PC-3 (cell line): Measurements from ENCODE around the gene RBM26. TPM values are rescaled to one million over a fixed set of nuclear protein-coding genes. Genes with fewer than 3 reads are reported as not detected.

Experiments
- ATAC-seq: fragments of 200-7000 bp; cut with Tn5 transposase; 2 replicates; pipeline ENCODE4 v1.9.1; 2020; ENCODE audit warnings: mild to moderate bottlenecking, moderate library complexity
- BruUV-seq: library from RNA; stranded (reverse); fragments of 400-500 nt; replicated peaks from 2 replicates; lab custom pipeline; 2021; lab: Mats Ljungman, UMichigan
- CTCF ChIA-PET: fragments of 300-600 bp; sonication (Branson Sonifier 250); formaldehyde crosslinking; loops from one replicate; lab custom pipeline; 2022; ENCODE audit warnings: antibody characterized with exemption; lab: Charles Lee
- POLR2A ChIA-PET: fragments of 300-600 bp; sonication (Branson Sonifier 250); formaldehyde crosslinking; loops from one replicate; lab custom pipeline; 2022; ENCODE audit warnings: antibody characterized with exemption; ENCODE audit not compliant: unreplicated experiment; lab: Charles Lee
- DNase-seq: peaks from one replicate; pipeline ENCODE4 v3.0.0-alpha.2; 2015
- H2AFZ ChIP-seq: fragments of 300-600 bp; sonication (generic); 2 replicates; pipeline ENCODE4 v1.6.0; 2016; ENCODE audit warnings: antibody characterized with exemption, low read length
- H3F3A ChIP-seq: fragments of 300-600 bp; sonication (generic); one replicate; pipeline ENCODE4 v1.6.0; 2017; ENCODE audit warnings: antibody characterized with exemption, low read length, control low read depth, mild to moderate bottlenecking; ENCODE audit not compliant: unreplicated experiment
- H3K27ac ChIP-seq: fragments of 300-600 bp; sonication (generic); 2 replicates; pipeline ENCODE4 v1.5.1; 2016; ENCODE audit warnings: mild to moderate bottlenecking, low read length
- H3K27me3 ChIP-seq: fragments of 300-600 bp; sonication (generic); 2 replicates; pipeline ENCODE4 v1.6.1; 2016; ENCODE audit warnings: low read length, mixed read lengths
- H3K36me3 ChIP-seq: fragments of 300-600 bp; sonication (generic); 2 replicates; pipeline ENCODE4 v1.6.1; 2016; ENCODE audit warnings: low read depth, mixed run types, low read length, mixed read lengths
- H3K4me1 ChIP-seq: fragments of 300-600 bp; sonication (generic); 2 replicates; pipeline ENCODE4 v1.5.1; 2016; ENCODE audit warnings: low read length; ENCODE audit not compliant: insufficient read depth
- H3K4me2 ChIP-seq: fragments of 300-600 bp; sonication (generic); 2 replicates; pipeline ENCODE4 v1.6.0; 2016; ENCODE audit warnings: low read length
- H3K4me3 ChIP-seq: fragments of 300-600 bp; sonication (generic); 2 replicates; pipeline ENCODE4 v1.5.1; 2016; ENCODE audit warnings: mild to moderate bottlenecking, low read length, mixed read lengths
- H3K79me2 ChIP-seq: fragments of 300-600 bp; sonication (generic); 2 replicates; pipeline ENCODE4 v1.6.1; 2017; ENCODE audit warnings: low read length, mixed read lengths
- H3K9ac ChIP-seq: fragments of 300-600 bp; sonication (generic); 2 replicates; pipeline ENCODE4 v1.6.0; 2016; ENCODE audit warnings: mild to moderate bottlenecking, low read length
- H3K9me2 ChIP-seq: fragments of 300-600 bp; sonication (generic); replicated peaks from 2 replicates; pipeline ENCODE4 v1.6.1; 2016; ENCODE audit warnings: mixed run types, low read length, mixed read lengths
- H3K9me3 ChIP-seq: fragments of 300-600 bp; sonication (generic); 2 replicates; pipeline ENCODE4 v1.6.1; 2016; ENCODE audit warnings: low read length, mixed read lengths
- H4K20me1 ChIP-seq: fragments of 300-600 bp; sonication (generic); 2 replicates; pipeline ENCODE4 v1.6.1; 2016; ENCODE audit warnings: low read length, mixed read lengths
- EZH2 ChIP-seq: fragments of 300-600 bp; sonication (generic); IDR thresholded peaks from one replicate; pipeline ENCODE4 v1.6.1; 2017; ENCODE audit warnings: antibody characterized with exemption, mild to moderate bottlenecking, low read length; ENCODE audit not compliant: unreplicated experiment
- EZH2phosphoT487 ChIP-seq: fragments of 300-600 bp; sonication (generic); IDR thresholded peaks from 2 replicates; pipeline ENCODE4 v1.6.1; 2018; ENCODE audit warnings: mild to moderate bottlenecking, antibody characterized with exemption, low read length, borderline replicate concordance
- intact Hi-C: fragments of 100-400 bp; cut with micrococcal nuclease; formaldehyde crosslinking; loops from 2 replicates; pipeline ENCODE4 v1.9.0; 2023
- total RNA-seq: library from RNA; depleted of rRNA; stranded (reverse); fragments of >200 nt; gene quantifications from 2 replicates; pipeline ENCODE4 v1.2.3, GENCODE V29; 2014
- TF ChIP-seq, protein P1 (sequence below): fragments of 300-600 bp; sonication (generic); conservative IDR thresholded peaks from 2 replicates; pipeline ENCODE4 v1.5.1; 2017; ENCODE audit warnings: antibody characterized with exemption, low read depth, mild to moderate bottlenecking, low read length

RBM26 gene
- total RNA-seq, 1 experiment from 2014 or later, result 16.1 TPM

DNA sequence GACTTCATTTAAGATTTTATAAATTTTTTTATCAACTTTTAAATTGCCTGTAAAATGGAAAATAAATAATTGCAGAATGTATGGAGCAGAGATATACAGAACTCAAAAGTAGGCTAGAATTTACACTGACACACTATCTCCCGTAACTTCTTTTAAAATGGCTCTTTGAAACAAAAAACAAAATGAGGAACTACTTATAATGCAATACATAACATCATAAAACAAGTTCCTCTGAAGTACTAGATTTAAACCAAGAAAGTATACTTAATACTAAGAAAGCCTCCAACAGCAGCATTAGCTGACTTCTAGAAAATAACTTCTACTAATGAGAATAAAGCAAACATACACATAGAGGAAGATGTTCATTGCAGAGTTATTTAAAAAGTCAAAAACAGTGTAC, 17.0 kb downstream of the RBM26 start:
- ChIA-PET POLR2A (no interaction called here), CTCF (no interaction called here)
- no peaks in the 10 kb centered on the region for H3K9me2 ChIP-seq
- peaks cover 92% of the 10 kb centered on the region for H3K79me2 ChIP-seq
- no peak overlapping the region for H2AFZ ChIP-seq
- ATAC-seq (no peak), DNase-seq (no peak)
- H3K27me3 ChIP-seq, result no peaks in the 10 kb centered on the region
- no peaks in the 10 kb centered on the region for H3K36me3 ChIP-seq
- TF ChIP-seq EZH2 (no peak), EZH2phosphoT487 (no peak)
- TF ChIP-seq, protein P1, sequence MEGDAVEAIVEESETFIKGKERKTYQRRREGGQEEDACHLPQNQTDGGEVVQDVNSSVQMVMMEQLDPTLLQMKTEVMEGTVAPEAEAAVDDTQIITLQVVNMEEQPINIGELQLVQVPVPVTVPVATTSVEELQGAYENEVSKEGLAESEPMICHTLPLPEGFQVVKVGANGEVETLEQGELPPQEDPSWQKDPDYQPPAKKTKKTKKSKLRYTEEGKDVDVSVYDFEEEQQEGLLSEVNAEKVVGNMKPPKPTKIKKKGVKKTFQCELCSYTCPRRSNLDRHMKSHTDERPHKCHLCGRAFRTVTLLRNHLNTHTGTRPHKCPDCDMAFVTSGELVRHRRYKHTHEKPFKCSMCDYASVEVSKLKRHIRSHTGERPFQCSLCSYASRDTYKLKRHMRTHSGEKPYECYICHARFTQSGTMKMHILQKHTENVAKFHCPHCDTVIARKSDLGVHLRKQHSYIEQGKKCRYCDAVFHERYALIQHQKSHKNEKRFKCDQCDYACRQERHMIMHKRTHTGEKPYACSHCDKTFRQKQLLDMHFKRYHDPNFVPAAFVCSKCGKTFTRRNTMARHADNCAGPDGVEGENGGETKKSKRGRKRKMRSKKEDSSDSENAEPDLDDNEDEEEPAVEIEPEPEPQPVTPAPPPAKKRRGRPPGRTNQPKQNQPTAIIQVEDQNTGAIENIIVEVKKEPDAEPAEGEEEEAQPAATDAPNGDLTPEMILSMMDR, result no peak
- intact Hi-C loops, result no loop called here
- H3K9ac ChIP-seq, result no peak overlapping the region
- H3K4me3 ChIP-seq, result no peak overlapping the region
- no TSS peak for BruUV-seq
- no peak overlapping the region for H3K27ac ChIP-seq
- peaks cover 27% of the 10 kb centered on the region for H4K20me1 ChIP-seq
- peaks cover 22% of the 10 kb centered on the region for H3K4me1 ChIP-seq
- H3K4me2 ChIP-seq, result no peak overlapping the region
- H3F3A ChIP-seq, result no peaks in the 10 kb centered on the region
- H3K9me3 ChIP-seq, result no peaks in the 10 kb centered on the region

DNA sequence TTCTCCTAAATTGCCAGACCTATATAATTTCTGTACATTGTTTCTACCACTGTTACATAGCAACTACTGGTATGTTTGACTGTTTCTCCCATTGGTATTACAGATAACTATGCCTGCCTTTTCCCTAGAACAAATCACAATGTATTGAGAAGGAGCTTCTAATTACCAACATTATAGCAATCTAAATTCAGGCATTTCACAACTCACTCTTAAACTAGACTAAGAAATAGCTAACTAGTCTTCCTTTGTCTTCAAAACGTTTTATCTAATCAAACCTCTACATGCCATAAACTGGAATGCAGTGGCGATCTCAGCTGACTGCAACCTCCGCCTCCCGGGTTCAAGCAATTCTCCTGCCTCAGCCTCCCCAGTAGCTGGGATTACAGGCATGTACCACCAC, 18.2 kb downstream of the RBM26 start:
- no TSS peak for BruUV-seq
- POLR2A ChIA-PET, result no interaction called here
- H2AFZ ChIP-seq, result no peak overlapping the region
- intact Hi-C loops, result no loop called here
- DNase-seq (no peak), ATAC-seq (no peak)
- H3K79me2 ChIP-seq, result peaks cover 92% of the 10 kb centered on the region
- CTCF ChIA-PET, result interaction anchor here (0.7 kb wide), 1 partner anchor 36 kb away, joined by 4 read pairs; no protein-coding TSS in a partner anchor
- H3K4me2 ChIP-seq, result no peak overlapping the region
- H4K20me1 ChIP-seq, result peaks cover 24% of the 10 kb centered on the region; the same call in 1 of the 2 replicates
- H3K36me3 ChIP-seq, result no peaks in the 10 kb centered on the region
- H3K27ac ChIP-seq, result no peak overlapping the region
- TF ChIP-seq, protein P1, result no peak
- TF ChIP-seq EZH2 (no peak), EZH2phosphoT487 (no peak)
- H3F3A ChIP-seq, result no peaks in the 10 kb centered on the region
- H3K9me3 ChIP-seq, result no peaks in the 10 kb centered on the region
- no peaks in the 10 kb centered on the region for H3K27me3 ChIP-seq
- no peak overlapping the region for H3K4me3 ChIP-seq
- H3K9ac ChIP-seq, result no peak overlapping the region
- no peaks in the 10 kb centered on the region for H3K9me2 ChIP-seq
- peaks cover 22% of the 10 kb centered on the region for H3K4me1 ChIP-seq

DNA sequence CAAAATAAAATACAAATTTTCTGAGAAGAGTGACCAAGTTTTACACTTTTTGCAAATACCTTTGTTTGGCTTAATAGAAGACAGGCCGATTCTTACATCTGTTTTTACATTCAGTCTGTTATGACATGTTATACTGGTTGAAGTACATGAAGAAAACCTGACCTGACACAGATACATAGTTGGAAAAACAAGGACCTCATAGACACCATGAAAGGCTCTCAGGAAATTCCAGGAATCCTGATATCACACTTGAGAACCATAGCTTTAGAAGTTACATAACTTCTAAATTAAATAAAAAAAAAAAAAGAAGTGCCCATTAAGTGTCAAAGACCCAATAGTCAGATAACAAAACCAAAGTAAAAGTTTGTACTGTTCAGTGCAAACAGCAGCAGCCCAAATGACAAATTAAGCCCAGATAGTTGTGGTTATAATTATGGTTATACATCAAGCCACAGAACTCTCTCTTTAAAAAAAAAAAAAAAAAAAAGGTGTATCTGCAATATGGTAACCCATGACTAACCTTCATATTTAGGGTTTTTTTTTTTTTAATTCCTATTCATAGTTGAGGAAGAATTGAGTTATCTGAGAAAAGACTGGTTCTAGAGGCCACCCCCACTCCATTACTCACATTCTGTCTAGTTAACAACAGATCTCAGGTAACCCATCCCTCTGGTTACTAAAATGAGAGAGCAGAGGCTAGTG, 19.8 kb downstream of the RBM26 start:
- POLR2A ChIA-PET, result no interaction called here
- no peak overlapping the region for H3K27ac ChIP-seq
- CTCF ChIA-PET, result interaction anchor here (0.9 kb wide), 1 partner anchor 38 kb away, joined by 7 read pairs; no protein-coding TSS in a partner anchor

More for the DNA sequence above, 19.8 kb downstream of the RBM26 start:
- Histone ChIP-seq H3K9me3 (no peaks in the 10 kb centered on the region), H3K36me3 (no peaks in the 10 kb centered on the region; the same call in 1 of the 2 replicates), H3K9ac (no peak overlapping the region), H3F3A (no peaks in the 10 kb centered on the region), H3K9me2 (no peaks in the 10 kb centered on the region), H2AFZ (no peak overlapping the region), H4K20me1 (peaks cover 26% of the 10 kb centered on the region; the same call in 1 of the 2 replicates), H3K79me2 (peaks cover 99% of the 10 kb centered on the region), H3K4me1 (peaks cover 26% of the 10 kb centered on the region), H3K4me2 (no peak overlapping the region), H3K4me3 (no peak overlapping the region), H3K27me3 (no peaks in the 10 kb centered on the region)
- ATAC-seq (no peak), DNase-seq (no peak)
- intact Hi-C loops, result no loop called here
- TF ChIP-seq, protein P1, result no peak
- TF ChIP-seq EZH2 (no peak), EZH2phosphoT487 (no peak)
- no TSS peak for BruUV-seq
